ENCODE data around the gene SPO11. TPM values are rescaled to one million over a fixed set of nuclear protein-coding genes. Genes with fewer than 3 reads are reported as not detected.

The SPO11 gene
- total and polyA plus RNA-seq, 2 of the 8 experiments (the other 6 are each of a cell fraction or from before 2014, with no cell fraction given), result not detected

- TF ChIP-seq SAP30 (IDR thresholded peaks at IDR 0.05; ENCODE audit: insufficient read depth, insufficient replicate concordance, low read length) (no peak), JUN (IDR thresholded peaks at IDR 0.05; ENCODE audit: low read depth, low read length) (no peak), CBX5 (IDR thresholded peaks at IDR 0.05; ENCODE audit: low read depth, low read length) (no peak), ASH2L (IDR thresholded peaks at IDR 0.05; ENCODE audit: low read length) (no peak), ATF3 (IDR thresholded peaks at IDR 0.05; ENCODE audit: insufficient read depth, low read depth, low read length) (no peak), EP300 (IDR thresholded peaks at IDR 0.05; ENCODE audit: borderline replicate concordance in 1 of 2, low read depth in 2 of 2, low read length in 2 of 2) (no peak), CHD1 (IDR thresholded peaks at IDR 0.05; ENCODE audit: low read depth, low read length) (no peak), PHF8 (conservative IDR thresholded peaks at IDR 0.05; ENCODE audit: low read depth, low read length) (no peak), CHD7 (IDR thresholded peaks at IDR 0.05; ENCODE audit: insufficient replicate concordance, low read length) (peak; percentile 34), EGR1 (IDR thresholded peaks at IDR 0.05; ENCODE audit: borderline replicate concordance, low read depth, low read length) (no peak)
Measured at GRCh38 chr20:57329608-57330221, at the start of gene SPO11 (continued).

All from H1 (cell line).